GM19372 (cell line): ENCODE data around the gene SHCBP1.
"Not testable (repeated sequence)": the region's sequence is repeated elsewhere in the genome, so short reads cannot be mapped to it uniquely, and the experiment has no call there.

Experiments used
- ATAC-seq: cut with Tn5 transposase; IDR thresholded peaks from one replicate; pipeline ENCODE4 v1.9.1; 2021; ENCODE audit warnings: mild to moderate bottlenecking, low read depth, moderate library complexity; ENCODE audit not compliant: unreplicated experiment

SHCBP1 gene

GRCh38 chr16:46618516-46618915 lies 2.7 kb downstream of the SHCBP1 start:
- ATAC-seq, result no peak

GRCh38 chr16:46614006-46614405 lies 7.2 kb downstream of the SHCBP1 start:
- ATAC-seq, result no peak

GRCh38 chr16:46613352-46613751 lies 7.8 kb downstream of the SHCBP1 start:
- ATAC-seq, result no peak

GRCh38 chr16:46612121-46612520 lies 9.1 kb downstream of the SHCBP1 start:
- no peak for ATAC-seq

- no peak for ATAC-seq
Measured at GRCh38 chr16:46607529-46607928, 13.7 kb downstream of the SHCBP1 start.

- no peak for ATAC-seq
Measured at GRCh38 chr16:46606231-46606630, 14.9 kb downstream of the SHCBP1 start.

GRCh38 chr16:46591257-46591656 lies 29.9 kb downstream of the SHCBP1 start:
- no peak for ATAC-seq

GRCh38 chr16:46586011-46586577 lies 35.1 kb downstream of the SHCBP1 start:
- ATAC-seq, result no peak

- ATAC-seq, result no peak
Measured at GRCh38 chr16:46583036-46583435, 38.1 kb downstream of the SHCBP1 start.

GRCh38 chr16:46582313-46582712 lies 38.9 kb downstream of the SHCBP1 start:
- no peak for ATAC-seq

GRCh38 chr16:46577988-46578579 lies 43.1 kb downstream of the SHCBP1 start:
- ATAC-seq, result no peak

- no peak for ATAC-seq
Measured at GRCh38 chr16:46573834-46574159, 47.4 kb downstream of the SHCBP1 start.

GRCh38 chr16:46573008-46573833 lies 48.0 kb downstream of the SHCBP1 start:
- no peak for ATAC-seq

GRCh38 chr16:46569231-46569735 lies 51.9 kb downstream of the SHCBP1 start:
- ATAC-seq, result no peak

- no peak for ATAC-seq
Measured at GRCh38 chr16:46568472-46569230, 52.5 kb downstream of the SHCBP1 start.

GRCh38 chr16:46562979-46563378 lies 58.2 kb downstream of the SHCBP1 start:
- no peak for ATAC-seq

GRCh38 chr16:46558018-46558417 lies 63.2 kb downstream of the SHCBP1 start:
- ATAC-seq, result no peak

GRCh38 chr16:46555951-46556350 lies 65.2 kb downstream of the SHCBP1 start:
- ATAC-seq, result no peak

- ATAC-seq, result not testable (repeated sequence)
Measured at GRCh38 chr16:46554435-46554834, 66.7 kb downstream of the SHCBP1 start.

GRCh38 chr16:46549477-46549876 lies 71.7 kb downstream of the SHCBP1 start:
- no peak for ATAC-seq
